Stomach (tissue), 9 donors: ENCODE measurements around the gene GSDMA. TPM values are rescaled to one million over a fixed set of nuclear protein-coding genes. Genes with fewer than 3 reads are reported as not detected.

ENCODE experiments used
- DNase-seq, 2 donors: peaks; one replicate each; pipeline versions ENCODE4 v3.0.0 to v3.0.0-alpha.2; 2013 to 2019
- H3K27ac ChIP-seq, 5 donors: fragments of 200-600 bp in 4 of 5; sonication (generic) in 4 of 5; one replicate each; pipeline ENCODE4 v1.5.1; 2013 to 2019; ENCODE audit warnings: mild to moderate bottlenecking in 1 of 5, moderate library complexity in 1 of 5
- H3K27me3 ChIP-seq, 3 donors: fragments of 200-600 bp; sonication (generic); one replicate each; pipeline ENCODE4 v1.5.1; 2017 to 2019; ENCODE audit warnings: mixed run types in 1 of 3
- H3K36me3 ChIP-seq, 4 donors: fragments of 200-600 bp; sonication (generic); 1 replicate in 3 of 4; 2 replicates in 1 of 4; pipeline ENCODE4 v1.5.1; 2016 to 2019
- H3K4me1 ChIP-seq, 4 donors: fragments of 200-600 bp; sonication (generic); one replicate each; pipeline ENCODE4 v1.5.1; 2016 to 2019
- H3K4me3 ChIP-seq, 4 donors: fragments of 200-600 bp; sonication (generic) in 3 of 4; one replicate each; pipeline ENCODE4 v1.5.1; 2016 to 2019; ENCODE audit warnings: mild to moderate bottlenecking in 1 of 4
- H3K9me3 ChIP-seq, 4 donors: fragments of 200-600 bp; sonication (generic); one replicate each; pipeline ENCODE4 v1.5.1; 2016 to 2019
- EP300 ChIP-seq: sonication (generic); formaldehyde crosslinking; IDR thresholded peaks from one replicate; pipeline ENCODE4 v1.6.1; 2017; ENCODE audit warnings: antibody characterized with exemption
- POLR2A ChIP-seq, 4 donors: fragments of 450-650 bp; IDR thresholded peaks; one replicate each; pipeline ENCODE4 v1.6.1; 2016; ENCODE audit warnings: antibody characterized with exemption in 4 of 4, control low read depth in 2 of 4, mild to moderate bottlenecking in 1 of 4, moderate library complexity in 1 of 4
- POLR2AphosphoS5 ChIP-seq, 3 donors: sonication (generic); formaldehyde crosslinking; IDR thresholded peaks; one replicate each; pipeline ENCODE4 v1.6.1; 2016; ENCODE audit warnings: antibody characterized with exemption in 3 of 3
- WGBS, 5 donors: extraction: QIAGEN DNeasy Blood & Tissue Kit in 3 of 5; methylation state at CpG; one replicate each; pipeline versions ENCODE4 v1.1.5 to v1.1.7; 2013 to 2018; 5-methylcytosine and 5-hydroxymethylcytosine counted together
- intact Hi-C: fragments of 100-400 bp; cut with DNase I; formaldehyde crosslinking; loops from one replicate; pipeline ENCODE4 v1.15.1; 2023; ENCODE audit warnings: low total_unique reads
- polyA plus RNA-seq, 3 donors: library from polyadenylated mRNA; stranded (reverse); fragments of 200-250 nt; gene quantifications; one replicate each; pipeline ENCODE4 v1.2.3, GENCODE V29; 2013
- total RNA-seq, 5 donors: library from RNA; depleted of rRNA; stranded (reverse); fragments of >200 nt; gene quantifications; one replicate each; pipeline versions ENCODE4 v1.1.0 to v1.2.3, GENCODE V29; 2014 to 2016
- TF ChIP-seq, protein P1 (sequence below), 7 experiments: fragments of 450-650 bp in 4 of 7; fragments of 200-600 bp in 3 of 7; sonication (generic) in 3 of 7; IDR thresholded peaks; one replicate each; pipeline ENCODE4 v1.5.1; 2016 to 2019; ENCODE audit warnings: antibody characterized with exemption in 7 of 7, control low read depth in 2 of 7, mild to moderate bottlenecking in 1 of 7
- donor health status: healthy with polysubstance abuse.
- donor health status: Bipolar disorder and iron deficiency.
- donor health status: healthy.

Gene GSDMA
- total and polyA plus RNA-seq, 8 donors = 0.08 to 0.92 TPM; not detected in 6

- peaks cover 0 to 33% (median 0%) of the 10 kb centered on the region in 3 donors for H3K27me3 ChIP-seq
- no peak overlapping the region for H3K4me3 ChIP-seq
- TF ChIP-seq, protein P1, sequence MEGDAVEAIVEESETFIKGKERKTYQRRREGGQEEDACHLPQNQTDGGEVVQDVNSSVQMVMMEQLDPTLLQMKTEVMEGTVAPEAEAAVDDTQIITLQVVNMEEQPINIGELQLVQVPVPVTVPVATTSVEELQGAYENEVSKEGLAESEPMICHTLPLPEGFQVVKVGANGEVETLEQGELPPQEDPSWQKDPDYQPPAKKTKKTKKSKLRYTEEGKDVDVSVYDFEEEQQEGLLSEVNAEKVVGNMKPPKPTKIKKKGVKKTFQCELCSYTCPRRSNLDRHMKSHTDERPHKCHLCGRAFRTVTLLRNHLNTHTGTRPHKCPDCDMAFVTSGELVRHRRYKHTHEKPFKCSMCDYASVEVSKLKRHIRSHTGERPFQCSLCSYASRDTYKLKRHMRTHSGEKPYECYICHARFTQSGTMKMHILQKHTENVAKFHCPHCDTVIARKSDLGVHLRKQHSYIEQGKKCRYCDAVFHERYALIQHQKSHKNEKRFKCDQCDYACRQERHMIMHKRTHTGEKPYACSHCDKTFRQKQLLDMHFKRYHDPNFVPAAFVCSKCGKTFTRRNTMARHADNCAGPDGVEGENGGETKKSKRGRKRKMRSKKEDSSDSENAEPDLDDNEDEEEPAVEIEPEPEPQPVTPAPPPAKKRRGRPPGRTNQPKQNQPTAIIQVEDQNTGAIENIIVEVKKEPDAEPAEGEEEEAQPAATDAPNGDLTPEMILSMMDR (IDR thresholded peaks at IDR 0.05) = no peak
- TF ChIP-seq EP300 (no peak), POLR2AphosphoS5 (IDR thresholded peaks at IDR 0.05) (no peak), POLR2A (IDR thresholded peaks at IDR 0.05) (no peak)
- no peak overlapping the region for H3K27ac ChIP-seq
- peaks cover 0 to 9% (median 0%) of the 10 kb centered on the region in 4 donors for H3K4me1 ChIP-seq
- WGBS, 5 donors = 56 to 76% (median 71%) methylated on average over 2 of the region's 2 CpGs
- no peak for DNase-seq
- no peaks in the 10 kb centered on the region for H3K9me3 ChIP-seq
- no peaks in the 10 kb centered on the region for H3K36me3 ChIP-seq
- intact Hi-C loops = no loop called here
Measured at GRCh38 chr17:39968761-39969160, 6.0 kb downstream of the GSDMA start.

- peaks cover 0 to 36% (median 0%) of the 10 kb centered on the region in 3 donors for H3K27me3 ChIP-seq
- no peak for TF ChIP-seq EP300
- TF ChIP-seq POLR2A (IDR thresholded peaks at IDR 0.05) = no peak
- TF ChIP-seq, protein P1 (IDR thresholded peaks at IDR 0.05) = no peak
- TF ChIP-seq POLR2AphosphoS5 (IDR thresholded peaks at IDR 0.05) = no peak
- peaks cover 0 to 9% (median 0%) of the 10 kb centered on the region in 4 donors for H3K4me1 ChIP-seq
- DNase-seq = no peak
- no peaks in the 10 kb centered on the region for H3K9me3 ChIP-seq
- no peak overlapping the region for H3K27ac ChIP-seq
- no peak overlapping the region for H3K4me3 ChIP-seq
- H3K36me3 ChIP-seq = no peaks in the 10 kb centered on the region
- 70 to 78% (median 76%) methylated on average over 6 of the region's 6 CpGs for WGBS, 5 donors
- intact Hi-C loops = no loop called here
Measured at GRCh38 chr17:39969375-39969774, 6.6 kb downstream of the GSDMA start.

DNA sequence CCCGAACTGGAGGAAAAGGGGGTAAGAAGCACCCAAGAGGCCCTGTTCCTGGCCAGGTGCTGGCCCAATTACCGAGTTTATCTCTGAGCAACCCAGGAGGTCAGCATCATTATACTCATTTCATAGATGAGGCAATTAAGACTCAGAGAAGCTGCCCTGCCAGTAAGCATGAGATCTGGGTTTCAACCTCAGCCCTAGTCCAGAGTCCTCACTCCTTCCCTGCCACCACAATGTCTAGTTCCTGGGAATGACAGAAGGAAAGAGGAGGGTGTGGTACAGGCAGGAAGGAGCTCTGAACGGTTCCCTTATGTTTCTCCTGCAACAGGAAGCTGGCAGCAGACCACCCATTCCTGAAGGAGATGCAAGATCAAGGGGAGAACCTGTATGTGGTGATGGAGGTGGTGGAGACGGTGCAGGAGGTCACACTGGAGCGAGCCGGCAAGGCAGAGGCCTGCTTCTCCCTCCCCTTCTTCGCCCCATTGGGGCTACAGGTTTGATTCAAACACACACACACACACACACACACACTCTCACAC lies 7.4 kb downstream of the GSDMA start:
- intact Hi-C loops = no loop called here
- DNase-seq = no peak
- Histone ChIP-seq H3K4me1 (peaks cover 0 to 9% (median 0%) of the 10 kb centered on the region in 4 donors), H3K27ac (no peak overlapping the region), H3K36me3 (no peaks in the 10 kb centered on the region), H3K4me3 (no peak overlapping the region), H3K9me3 (no peaks in the 10 kb centered on the region), H3K27me3 (peaks cover 0 to 42% (median 0%) of the 10 kb centered on the region in 3 donors)
- WGBS, 5 donors = 50 to 68% (median 64%) methylated on average over 7 of the region's 7 CpGs
- TF ChIP-seq, protein P1 (IDR thresholded peaks at IDR 0.05) = no peak
- TF ChIP-seq EP300 (no peak), POLR2A (IDR thresholded peaks at IDR 0.05) (no peak), POLR2AphosphoS5 (IDR thresholded peaks at IDR 0.05) (no peak)

GRCh38 chr17:39971076-39971603 lies 8.3 kb downstream of the GSDMA start:
- WGBS, 5 donors = 85 to 95% (median 91%) methylated on average over 4 of the region's 4 CpGs
- Histone ChIP-seq H3K27me3 (peaks cover 0 to 49% (median 0%) of the 10 kb centered on the region in 3 donors), H3K27ac (no peak overlapping the region), H3K36me3 (no peaks in the 10 kb centered on the region), H3K4me1 (peaks cover 0 to 9% (median 0%) of the 10 kb centered on the region in 4 donors), H3K4me3 (no peak overlapping the region), H3K9me3 (no peaks in the 10 kb centered on the region)
- intact Hi-C loops = no loop called here
- TF ChIP-seq EP300 (no peak), POLR2A (IDR thresholded peaks at IDR 0.05) (no peak), POLR2AphosphoS5 (IDR thresholded peaks at IDR 0.05) (no peak)
- TF ChIP-seq, protein P1 (IDR thresholded peaks at IDR 0.05) = no peak
- DNase-seq = no peak
